ENCODE results near the gene AHNAK2. TPM values are rescaled to one million over a fixed set of nuclear protein-coding genes. Genes with fewer than 3 reads are reported as not detected.

AHNAK2 gene
- polyA plus RNA-seq, 1 donor = 3.3 TPM

DNA sequence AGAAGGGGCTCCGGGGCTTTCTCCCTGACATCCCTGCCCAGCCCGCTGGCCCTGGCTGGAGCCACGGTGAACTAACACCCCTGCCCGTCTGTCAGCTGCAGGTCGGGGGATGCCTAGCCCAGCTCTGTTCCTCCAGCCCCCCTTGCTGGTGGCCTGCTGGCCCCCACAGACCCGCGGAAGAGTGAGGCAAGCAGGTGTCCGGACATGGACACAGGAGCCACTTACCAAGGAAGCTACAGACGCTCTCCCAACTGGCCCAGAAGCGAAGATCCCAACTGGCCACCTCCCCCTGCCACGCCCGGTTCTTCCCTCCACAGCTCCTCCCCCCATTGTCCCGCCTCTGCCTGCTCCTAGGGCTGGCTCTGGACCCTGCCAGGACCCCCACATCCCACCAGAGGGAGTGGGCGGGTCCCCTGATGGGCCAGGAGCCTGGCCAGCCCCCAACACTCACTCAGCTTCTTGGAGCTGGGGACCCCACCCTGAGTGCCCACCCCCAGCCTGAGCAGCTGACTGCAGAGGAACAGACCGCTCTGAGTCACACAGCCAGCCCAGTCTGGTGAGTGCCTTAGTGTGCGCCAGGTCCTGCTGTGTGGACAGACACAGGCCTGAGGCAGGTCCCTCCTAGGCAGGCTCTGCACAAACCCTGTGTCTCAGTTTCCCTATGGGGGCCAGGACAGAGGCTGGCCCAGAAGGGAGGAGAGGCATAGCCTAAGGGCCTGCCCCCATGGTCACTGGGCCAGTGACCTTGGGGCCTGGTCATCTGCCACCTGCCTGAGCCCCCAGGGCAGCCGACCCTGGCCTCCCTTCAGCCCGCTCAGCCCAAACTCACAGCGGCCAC is 7.7 kb downstream of the AHNAK2 start:
- Histone ChIP-seq H3K4me1 (ENCODE audit: control insufficient read depth, insufficient read depth, low read length) (peaks cover 43% of the 10 kb centered on the region), H3K27me3 (ENCODE audit: control insufficient read depth, insufficient read depth, low read length) (peaks cover 22% of the 10 kb centered on the region), H3K4me3 (ENCODE audit: low read length) (no peak overlapping the region), H3K27ac (ENCODE audit: low read length) (no peak overlapping the region), H3K9me3 (ENCODE audit: control insufficient read depth, low read depth, low read length) (peaks cover 4% of the 10 kb centered on the region), H3K36me3 (ENCODE audit: control insufficient read depth, insufficient read depth, low read length) (no peaks in the 10 kb centered on the region)
- 48% methylated on average over 2 of the region's 19 CpGs for WGBS (ENCODE audit: insufficient coverage, low lambda C conversion rate)
- no peak for DNase-seq

DNA sequence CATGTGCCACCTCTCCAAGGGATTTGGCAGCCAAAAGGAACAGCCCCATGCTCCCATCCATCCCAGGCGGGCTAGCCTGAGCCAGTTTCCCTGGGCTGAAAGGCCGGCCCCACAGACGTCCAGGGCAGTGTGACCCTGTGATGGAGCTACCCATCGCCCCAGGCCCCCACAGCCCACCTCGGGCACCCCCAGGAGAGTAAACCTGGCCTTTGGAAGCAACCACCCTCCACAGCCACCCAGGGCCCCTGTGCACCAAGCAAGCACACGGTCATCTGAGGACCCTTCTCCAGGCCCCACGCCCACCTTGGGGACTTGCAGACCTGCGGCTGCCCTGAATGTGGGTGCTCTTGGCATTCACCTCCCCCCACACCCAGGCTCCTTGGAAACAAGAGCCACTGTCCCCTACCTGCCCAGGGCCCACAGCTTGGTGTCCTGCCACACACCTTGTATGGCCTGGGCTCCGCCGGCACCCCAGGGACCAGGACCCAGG is 8.4 kb downstream of the AHNAK2 start:
- no peak overlapping the region for H3K4me3 ChIP-seq (ENCODE audit: low read length)
- no peak overlapping the region for H3K27ac ChIP-seq (ENCODE audit: low read length)
- DNase-seq = no peak
- H3K27me3 ChIP-seq (ENCODE audit: control insufficient read depth, insufficient read depth, low read length) = peaks cover 22% of the 10 kb centered on the region
- H3K9me3 ChIP-seq (ENCODE audit: control insufficient read depth, low read depth, low read length) = peaks cover 4% of the 10 kb centered on the region
- peaks cover 43% of the 10 kb centered on the region for H3K4me1 ChIP-seq (ENCODE audit: control insufficient read depth, insufficient read depth, low read length)
- no peaks in the 10 kb centered on the region for H3K36me3 ChIP-seq (ENCODE audit: control insufficient read depth, insufficient read depth, low read length)
- WGBS (ENCODE audit: insufficient coverage, low lambda C conversion rate) = no CpG with 5 or more reads among the region's 10 CpGs

DNA sequence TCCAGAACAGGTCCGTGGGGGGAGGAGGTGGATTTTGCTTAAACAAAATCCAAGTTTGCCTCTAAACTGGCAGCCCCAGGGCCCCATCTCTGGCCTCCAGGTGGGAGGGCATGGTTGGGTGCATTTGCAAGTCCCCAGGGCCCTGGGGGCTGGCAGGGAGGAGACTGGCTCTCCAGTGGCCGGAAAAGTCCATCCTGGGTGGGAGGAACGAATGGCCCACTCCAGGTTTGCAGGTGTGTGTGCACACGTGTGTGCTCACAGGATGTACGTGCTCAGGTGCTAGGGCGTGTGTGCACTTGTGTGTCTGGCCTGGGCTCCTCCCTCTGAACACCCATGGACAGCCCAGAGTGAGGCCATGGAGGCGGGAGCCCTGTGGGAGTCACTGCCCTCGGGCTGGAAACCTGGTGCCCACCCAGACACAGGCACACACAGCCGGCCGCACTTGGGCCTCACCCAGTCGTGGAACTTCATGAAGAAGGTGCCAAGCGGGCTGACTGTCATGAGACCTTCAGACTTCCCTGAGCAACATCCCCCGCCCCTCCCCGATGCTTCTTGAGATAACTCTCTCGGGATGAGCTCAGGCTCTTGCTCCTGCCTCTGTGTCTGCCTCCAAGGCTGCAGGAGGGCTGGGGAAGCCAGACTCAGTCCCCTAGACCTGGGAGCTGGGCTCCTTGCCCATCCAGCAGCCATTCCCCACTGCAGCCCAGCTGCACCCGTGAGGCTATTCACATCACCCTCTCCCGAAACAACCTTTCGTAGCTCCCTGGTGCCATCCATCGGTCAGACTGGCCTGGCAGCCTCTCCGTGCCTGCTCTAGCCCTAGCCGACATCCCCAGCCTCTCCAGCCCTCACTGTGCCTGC is 9.4 kb downstream of the AHNAK2 start:
- Histone ChIP-seq H3K4me1 (ENCODE audit: control insufficient read depth, insufficient read depth, low read length) (peaks cover 43% of the 10 kb centered on the region), H3K36me3 (ENCODE audit: control insufficient read depth, insufficient read depth, low read length) (no peaks in the 10 kb centered on the region), H3K4me3 (ENCODE audit: low read length) (no peak overlapping the region), H3K27me3 (ENCODE audit: control insufficient read depth, insufficient read depth, low read length) (peaks cover 22% of the 10 kb centered on the region), H3K9me3 (ENCODE audit: control insufficient read depth, low read depth, low read length) (peaks cover 4% of the 10 kb centered on the region), H3K27ac (ENCODE audit: low read length) (no peak overlapping the region)
- no CpG with 5 or more reads among the region's 21 CpGs for WGBS (ENCODE audit: insufficient coverage, low lambda C conversion rate)
- peak; percentile 60 to 69 for DNase-seq

GRCh38 chr14:104968153-104968527 is 10.0 kb downstream of the AHNAK2 start:
- no CpG with 5 or more reads among the region's 12 CpGs for WGBS (ENCODE audit: insufficient coverage, low lambda C conversion rate)
- peak overlapping the region; percentile 18 for H3K4me3 ChIP-seq (ENCODE audit: low read length)
- H3K9me3 ChIP-seq (ENCODE audit: control insufficient read depth, low read depth, low read length) = peaks cover 4% of the 10 kb centered on the region
- H3K27ac ChIP-seq (ENCODE audit: low read length) = no peak overlapping the region
- peaks cover 22% of the 10 kb centered on the region for H3K27me3 ChIP-seq (ENCODE audit: control insufficient read depth, insufficient read depth, low read length)
- H3K36me3 ChIP-seq (ENCODE audit: control insufficient read depth, insufficient read depth, low read length) = no peaks in the 10 kb centered on the region
- DNase-seq = peak in 1 of 2 donors; percentile 59
- peaks cover 38% of the 10 kb centered on the region for H3K4me1 ChIP-seq (ENCODE audit: control insufficient read depth, insufficient read depth, low read length)

DNA sequence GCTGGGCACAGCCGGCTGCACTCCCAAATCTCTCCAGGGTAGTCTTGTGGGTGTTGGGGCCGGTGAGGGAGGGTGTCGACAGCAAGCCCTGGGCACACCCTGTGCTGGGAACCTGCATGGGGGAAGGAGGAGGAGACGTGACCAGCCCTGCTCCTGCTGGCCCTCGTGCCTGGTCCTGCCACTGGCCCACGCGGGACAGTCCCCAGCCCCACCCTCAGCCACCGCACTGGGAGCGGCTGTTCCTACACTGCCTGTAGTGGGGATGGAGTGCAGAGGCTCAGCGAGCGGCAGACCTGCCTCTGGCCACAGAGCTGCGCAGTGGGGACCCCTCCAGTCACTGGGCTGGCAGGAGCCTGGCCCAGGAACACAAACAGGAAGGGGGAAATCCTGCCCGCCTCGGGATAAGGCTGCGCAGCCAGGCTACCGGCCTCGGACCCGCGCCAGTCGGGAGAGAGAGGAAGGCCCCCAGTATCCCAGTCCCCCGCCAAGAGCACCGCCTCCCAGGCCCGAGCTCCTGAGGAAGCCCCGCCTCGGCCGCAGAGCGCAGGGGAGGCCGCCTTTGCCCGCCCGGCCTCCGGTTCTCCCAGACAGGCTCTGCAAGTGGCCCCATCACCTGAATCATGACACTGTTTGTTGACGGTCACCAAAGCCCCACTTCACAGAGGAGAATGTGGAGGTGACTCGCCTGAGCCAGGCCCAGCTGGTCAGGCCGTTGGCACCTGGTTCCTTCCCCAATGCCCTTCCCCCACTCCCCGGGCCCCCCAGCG is 10.6 kb downstream of the AHNAK2 start:
- Histone ChIP-seq H3K9me3 (ENCODE audit: control insufficient read depth, low read depth, low read length) (peaks cover 4% of the 10 kb centered on the region), H3K4me1 (ENCODE audit: control insufficient read depth, insufficient read depth, low read length) (peaks cover 32% of the 10 kb centered on the region), H3K4me3 (ENCODE audit: low read length) (peak overlapping the region; percentile 18), H3K27ac (ENCODE audit: low read length) (no peak overlapping the region), H3K36me3 (ENCODE audit: control insufficient read depth, insufficient read depth, low read length) (no peaks in the 10 kb centered on the region), H3K27me3 (ENCODE audit: control insufficient read depth, insufficient read depth, low read length) (peaks cover 22% of the 10 kb centered on the region)
- peak in 1 of 2 donors; percentile 46 for DNase-seq
- no CpG with 5 or more reads among the region's 36 CpGs for WGBS (ENCODE audit: insufficient coverage, low lambda C conversion rate)

DNA sequence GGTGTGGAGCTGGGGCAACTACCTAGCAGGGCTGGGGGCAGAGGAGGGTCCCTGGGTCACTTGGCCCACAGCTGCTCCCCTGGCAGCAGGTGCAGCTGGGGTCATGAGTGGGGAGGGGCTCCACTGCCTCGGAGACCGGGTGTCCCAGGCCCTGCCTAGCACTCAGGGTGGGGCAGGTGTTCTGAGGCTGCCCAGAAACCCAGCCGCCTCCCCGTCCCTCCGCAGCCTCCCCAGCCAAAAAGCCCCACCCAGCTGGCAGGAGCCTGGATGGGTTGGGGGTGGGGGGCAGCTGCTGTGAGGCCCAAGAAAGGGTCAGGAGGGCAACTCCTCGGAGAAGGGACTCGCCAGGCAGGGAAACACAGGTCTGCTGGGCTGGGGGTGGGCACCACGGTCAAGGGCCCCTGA is 11.2 kb downstream of the AHNAK2 start:
- peaks cover 26% of the 10 kb centered on the region for H3K4me1 ChIP-seq (ENCODE audit: control insufficient read depth, insufficient read depth, low read length)
- WGBS (ENCODE audit: insufficient coverage, low lambda C conversion rate) = no CpG with 5 or more reads among the region's 8 CpGs
- no peak overlapping the region for H3K4me3 ChIP-seq (ENCODE audit: low read length)
- DNase-seq = no peak
- H3K27me3 ChIP-seq (ENCODE audit: control insufficient read depth, insufficient read depth, low read length) = peaks cover 22% of the 10 kb centered on the region
- no peak overlapping the region for H3K27ac ChIP-seq (ENCODE audit: low read length)
- no peaks in the 10 kb centered on the region for H3K36me3 ChIP-seq (ENCODE audit: control insufficient read depth, insufficient read depth, low read length)
- peaks cover 4% of the 10 kb centered on the region for H3K9me3 ChIP-seq (ENCODE audit: control insufficient read depth, low read depth, low read length)

DNA sequence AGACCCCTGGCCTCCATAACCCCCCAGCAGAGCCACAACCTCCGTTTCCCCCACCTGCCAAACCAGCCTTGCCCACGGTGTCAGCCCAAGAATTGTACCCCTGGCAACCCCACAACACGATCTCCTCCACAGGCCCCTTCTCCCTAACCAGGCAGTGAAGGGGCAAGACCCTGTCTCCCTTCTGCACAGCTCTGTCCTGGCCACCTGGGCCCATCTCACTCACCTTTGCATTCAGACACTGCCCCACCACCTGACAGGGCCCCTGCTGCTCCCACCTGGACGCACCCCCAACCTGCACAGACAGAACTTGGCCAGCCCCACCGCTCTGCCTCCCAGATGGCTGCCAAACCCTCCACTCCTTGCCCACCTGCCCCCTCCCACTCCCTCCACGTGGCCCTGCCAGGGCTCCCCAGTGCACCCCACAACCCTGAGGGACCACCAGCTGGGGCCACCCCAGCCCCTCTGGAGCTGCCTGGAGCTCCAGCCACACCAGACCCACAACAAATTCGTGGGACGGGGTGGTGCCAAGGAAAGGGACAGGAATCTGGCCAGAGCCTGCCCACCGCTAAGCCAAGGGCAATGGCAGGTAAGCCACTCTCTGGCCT is 11.8 kb downstream of the AHNAK2 start:
- no peak for DNase-seq
- Histone ChIP-seq H3K9me3 (ENCODE audit: control insufficient read depth, low read depth, low read length) (peaks cover 4% of the 10 kb centered on the region), H3K27me3 (ENCODE audit: control insufficient read depth, insufficient read depth, low read length) (peaks cover 22% of the 10 kb centered on the region), H3K36me3 (ENCODE audit: control insufficient read depth, insufficient read depth, low read length) (no peaks in the 10 kb centered on the region), H3K4me1 (ENCODE audit: control insufficient read depth, insufficient read depth, low read length) (peaks cover 21% of the 10 kb centered on the region), H3K4me3 (ENCODE audit: low read length) (no peak overlapping the region), H3K27ac (ENCODE audit: low read length) (no peak overlapping the region)
- no CpG with 5 or more reads among the region's 9 CpGs for WGBS (ENCODE audit: insufficient coverage, low lambda C conversion rate)

GRCh38 chr14:104965561-104966231 is 12.5 kb downstream of the AHNAK2 start:
- Histone ChIP-seq H3K27me3 (ENCODE audit: control insufficient read depth, insufficient read depth, low read length) (peaks cover 22% of the 10 kb centered on the region), H3K4me1 (ENCODE audit: control insufficient read depth, insufficient read depth, low read length) (peaks cover 21% of the 10 kb centered on the region), H3K27ac (ENCODE audit: low read length) (no peak overlapping the region), H3K9me3 (ENCODE audit: control insufficient read depth, low read depth, low read length) (peaks cover 4% of the 10 kb centered on the region), H3K4me3 (ENCODE audit: low read length) (no peak overlapping the region), H3K36me3 (ENCODE audit: control insufficient read depth, insufficient read depth, low read length) (no peaks in the 10 kb centered on the region)
- no peak for DNase-seq
- WGBS (ENCODE audit: insufficient coverage, low lambda C conversion rate) = no CpG with 5 or more reads among the region's 13 CpGs

- 92% methylated on average over 2 of the region's 7 CpGs for WGBS (ENCODE audit: insufficient coverage, low lambda C conversion rate)
- Histone ChIP-seq H3K27me3 (ENCODE audit: control insufficient read depth, insufficient read depth, low read length) (peaks cover 22% of the 10 kb centered on the region), H3K9me3 (ENCODE audit: control insufficient read depth, low read depth, low read length) (peaks cover 4% of the 10 kb centered on the region), H3K36me3 (ENCODE audit: control insufficient read depth, insufficient read depth, low read length) (no peaks in the 10 kb centered on the region), H3K4me1 (ENCODE audit: control insufficient read depth, insufficient read depth, low read length) (peaks cover 21% of the 10 kb centered on the region), H3K4me3 (ENCODE audit: low read length) (no peak overlapping the region), H3K27ac (ENCODE audit: low read length) (no peak overlapping the region)
- DNase-seq = no peak
Observed at GRCh38 chr14:104964546-104964945, 13.6 kb downstream of the AHNAK2 start.
